ENCODE measurements around the gene VSIG2.

The VSIG2 gene

DNA sequence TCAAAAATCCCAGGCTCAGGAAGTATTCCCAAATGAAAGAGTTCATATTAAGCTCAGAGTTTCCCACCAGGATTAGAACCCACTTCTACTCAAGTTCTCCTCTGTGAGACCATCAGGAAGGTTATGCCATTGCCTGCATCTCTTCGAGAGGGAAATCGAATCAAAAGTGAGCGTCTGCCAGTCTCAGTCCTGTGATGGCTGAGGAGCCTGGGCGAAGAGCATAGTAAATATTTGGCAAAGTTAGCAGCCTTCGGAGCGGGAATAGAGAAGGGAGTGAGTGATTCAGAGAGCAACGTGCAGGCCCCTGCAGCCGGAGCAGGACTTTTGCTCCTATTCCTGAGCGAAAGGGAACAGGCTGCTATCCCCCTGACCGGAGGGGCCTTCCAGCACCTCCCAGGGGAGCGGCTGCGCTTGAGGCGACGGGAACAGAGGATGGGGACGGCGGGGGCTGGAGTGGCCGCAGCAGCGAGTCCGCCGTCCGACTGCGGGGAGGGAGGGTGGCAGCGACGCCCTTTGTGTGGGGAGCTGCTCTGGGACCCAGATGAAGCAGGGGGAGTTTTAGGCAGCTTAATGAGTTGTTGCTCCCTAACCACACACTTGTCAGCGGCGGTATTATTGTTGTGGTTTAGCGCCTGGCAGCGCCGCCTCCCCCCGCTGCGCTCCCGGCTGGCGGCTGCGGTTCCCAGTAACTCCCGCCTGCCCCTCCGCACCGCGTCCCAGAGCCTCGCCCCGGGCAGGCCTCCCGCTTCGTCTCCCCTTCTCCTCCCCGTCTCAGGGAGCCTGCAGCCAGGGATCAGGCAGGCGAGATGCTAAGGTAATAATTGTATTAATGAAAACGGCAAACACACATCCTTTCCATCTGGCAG lies 34.0 kb downstream of the VSIG2 start:
- DNase-seq: no peak

DNA sequence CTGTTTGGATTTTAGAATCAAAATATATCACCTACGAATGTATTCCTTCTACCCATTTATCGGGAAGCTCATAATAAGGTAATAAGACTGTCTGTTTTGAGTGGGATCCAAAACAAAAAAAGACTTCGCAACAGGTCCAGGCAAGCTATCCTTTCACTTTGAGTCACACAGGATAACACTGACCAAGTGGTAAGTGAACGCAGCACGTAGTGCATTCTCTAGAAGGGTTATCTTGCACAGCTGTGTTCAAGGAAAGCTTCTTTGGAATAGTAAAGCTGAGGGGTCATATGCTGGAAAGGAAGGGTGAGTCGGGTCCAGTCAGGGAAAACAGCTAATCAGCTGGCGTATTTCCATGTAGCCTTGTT lies 34.7 kb downstream of the VSIG2 start:
- no peak for DNase-seq

DNA sequence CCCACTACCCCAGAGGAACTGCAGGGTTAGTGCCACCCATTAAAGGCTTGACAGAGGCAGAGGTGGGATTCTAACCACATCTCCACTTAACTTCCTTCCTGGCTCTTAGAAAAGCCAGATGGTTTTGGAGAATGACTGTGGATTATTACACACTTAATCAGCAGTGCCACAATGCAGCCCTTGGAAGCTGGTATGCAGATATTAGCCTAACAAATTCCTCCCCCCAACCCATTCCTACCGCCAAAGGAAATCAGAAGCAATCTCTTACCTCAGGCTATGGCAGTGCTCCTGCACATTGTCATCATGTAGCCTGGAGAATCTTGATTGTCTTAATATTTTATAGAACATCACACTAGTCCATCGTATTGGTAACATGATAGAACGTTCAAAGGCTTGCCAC lies 35.5 kb downstream of the VSIG2 start:
- no peak for DNase-seq

DNA sequence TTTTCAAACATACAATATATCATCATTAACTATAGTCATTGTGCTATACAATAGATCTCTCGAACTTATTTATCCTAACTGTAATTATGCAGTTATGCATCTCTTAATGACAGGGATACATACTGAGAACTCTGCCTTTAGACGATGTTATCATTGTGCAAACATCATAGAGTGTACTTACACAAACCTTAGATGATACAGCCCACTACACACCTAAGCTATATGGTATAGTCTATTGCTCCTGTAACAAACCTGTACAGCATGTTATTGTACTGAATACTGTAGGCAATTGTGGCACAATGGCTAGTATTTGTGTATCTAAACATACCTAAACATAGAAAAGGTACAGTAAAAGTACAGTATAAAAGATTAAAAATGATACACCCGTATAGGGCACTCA lies 39.7 kb downstream of the VSIG2 start:
- no peak for DNase-seq

DNA sequence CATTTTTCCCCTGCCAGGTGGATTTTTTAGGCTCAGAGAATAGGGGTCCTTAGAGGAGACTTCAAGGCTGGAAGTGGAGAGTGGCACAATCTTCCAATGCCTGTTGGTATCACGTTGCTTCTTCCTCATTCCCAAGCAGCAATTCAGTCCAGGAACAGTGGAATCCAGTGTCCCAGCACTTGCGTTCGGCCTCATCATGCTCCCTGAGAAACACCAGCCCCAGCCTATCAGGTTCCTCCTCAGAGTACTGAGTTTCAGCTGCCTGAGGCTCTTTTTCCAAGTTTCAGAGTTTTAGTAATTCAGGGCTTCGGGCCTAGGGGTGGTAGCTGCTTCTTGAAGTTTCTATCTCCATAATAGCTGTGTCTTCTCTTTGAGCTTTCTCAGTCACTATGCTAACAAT lies 44.2 kb downstream of the VSIG2 start:
- no peak for DNase-seq

DNA sequence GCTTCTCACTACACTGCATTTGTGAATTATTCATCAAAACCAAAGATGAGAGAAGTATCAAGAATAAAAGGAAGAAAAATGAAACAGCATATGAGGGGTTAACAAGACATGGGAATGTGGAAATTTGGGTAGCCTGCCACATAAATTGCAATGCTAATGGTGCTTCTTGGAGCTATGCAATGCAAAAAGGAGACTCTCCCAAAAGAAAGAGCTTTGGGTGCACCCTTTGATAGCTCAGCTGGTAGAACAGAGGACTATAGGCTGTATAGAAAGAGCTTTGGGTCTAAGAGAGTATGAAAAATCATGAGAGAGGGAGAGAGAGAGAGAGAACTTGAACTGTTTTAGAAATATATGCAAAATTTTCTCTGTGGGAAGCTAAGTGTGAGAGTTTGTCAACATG lies 52.0 kb downstream of the VSIG2 start:
- DNase-seq: no peak

DNA sequence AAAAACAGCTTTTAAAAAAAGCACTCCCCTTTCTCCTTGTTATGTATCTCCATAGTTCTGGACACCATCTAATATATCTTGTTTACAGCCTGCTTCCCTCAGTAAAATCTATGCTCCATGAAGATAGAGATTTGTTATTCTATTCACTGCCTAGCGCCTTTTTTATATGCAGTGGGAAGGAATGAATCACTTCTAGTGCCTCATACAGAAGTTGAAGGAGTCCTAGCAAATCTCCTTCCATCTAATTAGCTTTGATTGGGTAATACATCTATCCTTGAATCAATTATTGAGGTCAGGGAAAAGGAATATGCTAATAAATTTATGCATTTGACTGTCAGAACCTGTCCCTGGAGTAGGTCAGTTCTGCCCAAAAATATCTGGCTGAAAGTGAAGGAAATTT lies 52.5 kb downstream of the VSIG2 start:
- DNase-seq: no peak
